Umbilical cord (tissue), 2 donors: ENCODE measurements around the gene CERT1. TPM values are rescaled to one million over a fixed set of nuclear protein-coding genes. Genes with fewer than 3 reads are reported as not detected.
A peak's percentile ranks its signal among the peaks of the same experiment; 100 is the strongest.

Source experiments
- DNase-seq: peaks from one replicate; pipeline ENCODE4 v3.0.0-alpha.2; 2015; ENCODE audit warnings: low spot score
- total RNA-seq: library from RNA; depleted of rRNA; stranded (reverse); fragments of >200 nt; gene quantifications from one replicate; pipeline ENCODE4 v1.2.3, GENCODE V29; 2014; ENCODE audit warnings: low replicate concordance; ENCODE audit not compliant: insufficient read depth

The CERT1 gene
- total RNA-seq, 1 donor from 2014 or later = 27.4 TPM

GRCh38 chr5:75473463-75473862 lies 38.0 kb downstream of the CERT1 start:
- DNase-seq = no peak

DNA sequence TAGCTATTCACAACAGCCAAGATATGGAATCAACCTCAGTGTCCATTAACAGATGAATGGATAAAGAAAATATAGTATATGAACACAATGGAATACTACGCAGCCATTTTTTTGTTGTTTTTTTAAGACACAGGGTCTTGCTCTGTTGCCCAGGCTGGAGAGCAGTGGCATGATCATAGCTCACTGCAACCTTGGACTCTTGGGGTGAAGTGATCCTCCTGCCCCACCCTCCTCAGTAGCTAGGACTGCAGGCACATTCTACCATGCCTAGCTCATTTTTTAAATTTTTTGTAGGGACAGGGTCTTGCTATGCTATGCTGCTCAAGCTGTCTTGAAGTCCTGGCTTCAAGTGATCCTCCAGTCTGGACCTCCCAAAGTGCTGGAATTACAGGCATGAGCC lies 38.5 kb downstream of the CERT1 start:
- DNase-seq = no peak

GRCh38 chr5:75471193-75471592 lies 40.2 kb downstream of the CERT1 start:
- DNase-seq = no peak

DNA sequence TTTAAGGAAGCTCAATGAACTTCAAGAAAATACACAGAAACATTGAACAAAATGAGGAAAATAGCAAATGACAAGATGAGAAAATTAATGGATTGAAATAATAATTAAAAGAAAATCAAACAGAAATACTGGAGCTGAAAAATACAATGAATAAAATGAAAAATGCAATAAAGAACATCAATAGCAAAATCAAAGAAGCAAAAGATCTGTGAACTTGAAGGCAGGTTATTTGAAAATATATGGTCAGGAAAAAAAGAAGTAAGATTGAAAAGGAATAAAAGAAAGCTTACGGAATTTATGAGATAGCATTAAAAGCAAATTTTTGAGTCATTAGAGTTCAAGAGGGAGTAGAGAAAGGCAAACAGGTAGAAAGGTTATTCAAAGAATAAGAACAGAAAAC lies 42.4 kb downstream of the CERT1 start:
- no peak for DNase-seq

GRCh38 chr5:75468593-75468992 lies 42.8 kb downstream of the CERT1 start:
- no peak for DNase-seq

- DNase-seq = no peak
Observed at GRCh38 chr5:75466006-75466716, 45.3 kb downstream of the CERT1 start.

DNA sequence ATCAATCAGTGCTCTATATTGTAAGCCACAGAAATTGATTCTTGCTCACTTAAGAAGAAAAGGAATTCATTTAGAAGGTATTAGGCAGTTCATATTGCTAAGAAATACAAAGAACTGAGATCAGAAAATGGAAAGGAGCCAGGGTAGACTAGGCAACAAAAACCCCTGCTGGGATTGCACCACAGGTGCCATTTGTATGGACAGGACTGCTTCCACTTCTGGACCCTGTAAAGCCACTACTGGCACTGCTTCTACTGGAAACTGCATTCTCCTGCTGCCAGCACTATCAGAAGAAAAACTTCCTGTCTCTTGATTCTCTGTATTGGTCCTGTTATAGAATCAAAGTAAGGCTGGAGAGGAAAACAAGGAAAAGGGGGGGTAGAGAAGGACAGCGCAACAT lies 45.9 kb downstream of the CERT1 start:
- DNase-seq = no peak

GRCh38 chr5:75463726-75464125 lies 47.7 kb downstream of the CERT1 start:
- DNase-seq = no peak

DNA sequence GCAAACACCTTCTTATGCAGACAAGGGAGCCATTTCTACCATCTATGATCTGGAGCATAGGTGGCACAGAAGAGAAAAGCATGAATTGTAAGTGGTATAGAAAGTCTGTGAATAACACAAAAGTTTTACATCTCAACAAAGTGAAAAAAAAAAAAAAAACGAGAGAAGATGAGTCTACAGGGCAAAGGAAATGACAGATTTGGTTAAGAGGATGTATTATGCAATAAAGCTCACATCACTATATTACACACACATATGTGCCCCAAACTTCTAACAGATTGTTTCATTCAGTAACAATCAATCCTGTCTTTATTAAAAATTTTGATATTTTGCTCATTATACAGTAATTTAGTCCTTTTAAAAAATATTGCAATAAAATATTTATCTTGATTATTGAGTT lies 49.8 kb downstream of the CERT1 start:
- DNase-seq = no peak

DNA sequence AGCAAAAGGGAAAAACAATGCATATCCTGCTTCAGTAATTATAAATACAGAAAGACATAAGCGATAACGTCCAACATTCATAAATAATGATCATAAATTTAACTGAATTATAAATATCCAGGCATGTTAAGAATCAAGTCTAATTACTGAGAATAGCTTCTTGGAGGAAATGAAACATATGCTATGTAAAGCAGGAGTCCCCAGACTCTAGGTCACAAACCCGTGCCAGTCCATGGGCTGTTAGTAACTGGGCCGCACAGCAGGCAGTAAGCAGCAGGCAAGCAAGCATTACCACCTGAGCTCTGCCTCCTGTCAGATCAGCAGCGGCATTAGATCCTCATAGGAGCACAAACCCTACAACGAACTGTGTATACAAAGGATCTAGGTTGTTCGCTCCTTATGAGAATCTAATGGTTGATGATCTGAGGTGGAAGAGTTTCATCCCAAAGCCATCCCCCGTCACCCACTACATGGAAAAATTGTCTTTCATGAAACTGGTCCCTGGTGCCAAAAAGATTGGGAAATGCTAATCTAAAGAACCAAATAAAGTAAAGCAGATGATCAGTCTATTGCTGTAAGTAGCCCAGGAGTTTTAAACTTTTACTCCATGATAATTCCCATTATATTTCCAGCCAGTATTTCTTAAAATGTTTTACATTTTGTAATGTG lies 50.4 kb downstream of the CERT1 start:
- DNase-seq = no peak

- no peak for DNase-seq
Observed at GRCh38 chr5:75460532-75460931, 50.9 kb downstream of the CERT1 start.

DNA sequence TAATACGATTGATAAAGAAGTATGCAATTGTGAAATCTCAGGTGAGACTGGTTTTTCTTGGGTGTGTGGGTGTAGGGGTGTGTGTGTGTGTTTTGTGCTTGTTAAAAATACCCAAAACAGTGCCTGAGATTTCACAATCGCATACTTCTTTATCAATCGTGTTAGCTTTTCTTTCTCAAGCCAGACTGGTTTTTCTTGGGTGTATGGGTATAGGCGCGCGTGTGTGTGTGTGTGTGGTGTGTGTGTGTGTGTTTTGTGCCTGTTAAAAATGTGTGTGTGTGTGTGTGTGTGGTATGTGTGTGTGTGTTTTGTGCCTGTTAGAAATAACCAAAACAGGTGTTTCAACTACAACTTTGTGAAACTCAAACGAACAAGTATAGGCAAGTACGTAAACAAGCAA lies 53.7 kb downstream of the CERT1 start:
- DNase-seq = peak; percentile 17

GRCh38 chr5:75457161-75457560 lies 54.3 kb downstream of the CERT1 start:
- DNase-seq = no peak

- no peak for DNase-seq
Observed at GRCh38 chr5:75450069-75450468, 61.4 kb downstream of the CERT1 start.

DNA sequence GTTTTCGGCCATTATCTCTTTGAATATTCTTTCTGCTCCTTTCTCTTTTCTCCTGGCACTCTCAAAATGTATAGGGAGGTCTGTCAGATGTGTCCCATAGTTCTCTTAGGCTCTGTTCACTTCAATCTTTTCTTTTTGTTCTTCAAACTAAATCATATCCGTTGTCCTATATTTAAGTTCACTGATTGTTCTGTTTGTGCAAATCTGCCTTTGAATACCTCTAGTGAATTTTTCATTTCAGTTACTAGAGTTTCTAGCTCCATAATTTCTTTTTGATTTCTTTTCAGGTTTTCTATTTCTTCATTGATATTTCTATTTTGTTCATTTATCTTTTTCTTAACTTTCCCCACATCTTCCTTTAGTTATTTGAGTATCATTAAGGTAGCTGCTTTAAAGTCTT lies 65.4 kb downstream of the CERT1 start:
- DNase-seq = no peak

GRCh38 chr5:75441560-75441959 lies 69.9 kb downstream of the CERT1 start:
- DNase-seq = no peak

- DNase-seq = no peak
Observed at GRCh38 chr5:75439276-75439675, 72.2 kb downstream of the CERT1 start.

- no peak for DNase-seq
Observed at GRCh38 chr5:75438722-75439121, 72.7 kb downstream of the CERT1 start.

- no peak for DNase-seq
Observed at GRCh38 chr5:75435096-75435495, 76.3 kb downstream of the CERT1 start.

GRCh38 chr5:75433814-75434506 lies 77.5 kb downstream of the CERT1 start:
- no peak for DNase-seq

- DNase-seq = no peak
Observed at GRCh38 chr5:75414241-75414640, 97.2 kb downstream of the CERT1 start.

DNA sequence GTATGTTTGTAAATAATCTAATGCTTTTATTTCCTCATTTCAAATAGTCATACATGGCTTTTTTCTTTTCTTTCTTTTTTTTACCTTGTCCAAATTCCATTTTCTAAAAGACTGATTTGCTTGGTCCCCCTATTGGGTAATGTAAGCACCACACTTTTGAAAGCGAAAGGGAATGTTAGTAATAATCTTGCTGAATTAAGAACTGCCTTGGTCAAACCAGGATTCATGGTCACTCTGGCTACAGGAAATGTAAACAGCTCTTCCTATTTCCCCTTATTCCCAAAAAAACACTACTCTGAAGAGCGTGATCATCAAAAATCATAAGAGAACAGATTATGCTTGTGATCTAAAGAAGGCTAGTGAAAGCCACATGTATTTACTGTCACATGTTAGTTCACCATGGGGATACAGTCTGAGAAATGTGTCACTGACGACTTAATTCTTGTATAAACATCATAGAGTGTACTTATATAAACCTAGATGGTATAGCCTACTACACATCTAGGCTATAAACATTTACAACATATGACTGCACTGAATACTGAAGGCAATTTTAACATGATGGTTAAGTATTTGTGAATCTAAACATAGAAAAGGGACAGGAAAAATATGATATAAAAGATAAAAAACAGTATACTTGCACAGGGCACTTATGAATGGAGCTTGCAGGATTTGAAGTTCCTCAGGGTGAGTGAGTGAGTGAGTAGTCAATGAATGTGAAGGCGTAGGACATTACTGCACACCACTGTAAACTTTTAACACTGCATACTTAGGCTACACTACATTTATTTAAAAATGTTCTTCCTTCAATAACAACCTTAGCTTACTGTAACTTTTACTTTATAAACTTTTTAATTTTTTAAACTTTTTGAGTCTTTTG lies 99.1 kb downstream of the CERT1 start:
- DNase-seq = no peak
